WTC11 (cell line): ENCODE data around the gene USH2A. TPM values are rescaled to one million over a fixed set of nuclear protein-coding genes. Genes with fewer than 3 reads are reported as not detected.
A peak's percentile ranks its signal among the peaks of the same experiment; 100 is the strongest.

Source experiments
- ATAC-seq: fragments of 200-7000 bp; cut with Tn5 transposase; 2 replicates; pipeline ENCODE4 v1.10.0; 2021; ENCODE audit warnings: mild to moderate bottlenecking, moderate library complexity
- CTCF ChIA-PET: fragments of 300-600 bp; sonication (Branson Sonifier 250); formaldehyde crosslinking; loops from one replicate; lab custom pipeline; 2021; ENCODE audit warnings: antibody characterized with exemption; lab: Charles Lee
- POLR2A ChIA-PET: fragments of 350-600 bp; sonication (Branson Sonifier 250); formaldehyde crosslinking; loops from one replicate; lab custom pipeline; 2021; ENCODE audit warnings: antibody characterized with exemption; lab: Charles Lee
- DNase-seq: peaks from one replicate; pipeline ENCODE4 v3.0.0; 2021; ENCODE audit warnings: low spot score
- H3K27ac Mint-ChIP-seq: 2 replicates; pipeline ENCODE4 v1.8.0; 2021; ENCODE audit warnings: mixed read lengths
- H3K27me3 Mint-ChIP-seq: 2 replicates; pipeline ENCODE4 v1.8.0; 2021; ENCODE audit warnings: low read depth, mild to moderate bottlenecking, moderate library complexity, mixed read lengths
- H3K36me3 Mint-ChIP-seq: 2 replicates; pipeline ENCODE4 v1.8.0; 2021; ENCODE audit warnings: mixed read lengths
- H3K4me1 Mint-ChIP-seq: 2 replicates; pipeline ENCODE4 v1.8.0; 2022; ENCODE audit warnings: mixed read lengths
- H3K4me3 Mint-ChIP-seq: 2 replicates; pipeline ENCODE4 v1.8.0; 2021; ENCODE audit warnings: mild to moderate bottlenecking, moderate library complexity, mixed read lengths
- H3K9me3 Mint-ChIP-seq: 2 replicates; pipeline ENCODE4 v1.8.0; 2021; ENCODE audit warnings: mixed read lengths
- AR ChIP-seq: fragments of 250-450 bp; sonication (Bioruptor Pico); IDR thresholded peaks from 2 replicates; pipeline ENCODE4 v1.9.0; 2021; ENCODE audit warnings: mild to moderate bottlenecking
- ATF2 ChIP-seq: sonication (generic); formaldehyde crosslinking; IDR thresholded peaks from 2 replicates; pipeline ENCODE4 v1.8.1; 2022; ENCODE audit warnings: low read depth, missing genetic modification reagents, borderline replicate concordance
- CBFB ChIP-seq: sonication (generic); formaldehyde crosslinking; IDR thresholded peaks from 2 replicates; pipeline ENCODE4 v1.8.1; 2022; ENCODE audit warnings: mild to moderate bottlenecking, low read depth, missing genetic modification reagents
- CREM ChIP-seq: sonication (generic); formaldehyde crosslinking; IDR thresholded peaks from 2 replicates; pipeline ENCODE4 v1.8.1; 2022; ENCODE audit warnings: mild to moderate bottlenecking, missing genetic modification reagents, moderate library complexity
- E2F4 ChIP-seq: sonication (generic); formaldehyde crosslinking; IDR thresholded peaks from 2 replicates; pipeline ENCODE4 v1.8.1; 2022; ENCODE audit warnings: low read depth, mild to moderate bottlenecking, moderate library complexity, missing genetic modification reagents, borderline replicate concordance
- ERG ChIP-seq: fragments of 250-450 bp; sonication (Bioruptor Pico); IDR thresholded peaks from 2 replicates; pipeline ENCODE4 v1.8.0; 2021; ENCODE audit warnings: mild to moderate bottlenecking
- ETV6 ChIP-seq: sonication (generic); formaldehyde crosslinking; IDR thresholded peaks from 2 replicates; pipeline ENCODE4 v1.8.1; 2022; ENCODE audit warnings: mild to moderate bottlenecking, missing genetic modification reagents
- FOXK1 ChIP-seq: sonication (generic); formaldehyde crosslinking; IDR thresholded peaks from 2 replicates; pipeline ENCODE4 v1.8.0; 2022; ENCODE audit warnings: mild to moderate bottlenecking, moderate library complexity, missing genetic modification reagents
- GABPB1 ChIP-seq: sonication (generic); formaldehyde crosslinking; IDR thresholded peaks from 2 replicates; pipeline ENCODE4 v1.8.1; 2023; ENCODE audit warnings: mild to moderate bottlenecking, missing genetic modification reagents
- NFATC4 ChIP-seq: fragments of 250-450 bp; sonication (Bioruptor Pico); IDR thresholded peaks from 2 replicates; pipeline ENCODE4 v1.9.0; 2021; ENCODE audit warnings: mild to moderate bottlenecking
- RORB ChIP-seq: fragments of 250-450 bp; sonication (Bioruptor Pico); IDR thresholded peaks from 2 replicates; pipeline ENCODE4 v1.9.0; 2021; ENCODE audit warnings: mild to moderate bottlenecking
- STAT6 ChIP-seq: sonication (generic); formaldehyde crosslinking; conservative IDR thresholded peaks from 2 replicates; pipeline ENCODE4 v1.8.1; 2023; ENCODE audit warnings: mild to moderate bottlenecking, low read depth, missing genetic modification reagents, moderate library complexity
- TEAD1 ChIP-seq: sonication (generic); formaldehyde crosslinking; IDR thresholded peaks from 2 replicates; pipeline ENCODE4 v1.8.0; 2022; ENCODE audit warnings: mild to moderate bottlenecking, missing genetic modification reagents
- USF1 ChIP-seq: sonication (generic); formaldehyde crosslinking; IDR thresholded peaks from 2 replicates; pipeline ENCODE4 v1.8.0; 2022; ENCODE audit warnings: mild to moderate bottlenecking, missing genetic modification reagents
- USF2 ChIP-seq: sonication (generic); formaldehyde crosslinking; IDR thresholded peaks from 2 replicates; pipeline ENCODE4 v1.8.1; 2023; ENCODE audit warnings: mild to moderate bottlenecking, missing genetic modification reagents, moderate library complexity
- ZBTB21 ChIP-seq: sonication (generic); formaldehyde crosslinking; IDR thresholded peaks from 2 replicates; pipeline ENCODE4 v1.8.1; 2023; ENCODE audit warnings: mild to moderate bottlenecking, missing genetic modification reagents, borderline replicate concordance
- ZMAT4 ChIP-seq: fragments of 250-450 bp; sonication (Bioruptor Pico); IDR thresholded peaks from 2 replicates; pipeline ENCODE4 v1.9.0; 2021; ENCODE audit warnings: mild to moderate bottlenecking
- ZNF121 ChIP-seq: sonication (generic); formaldehyde crosslinking; IDR thresholded peaks from 2 replicates; pipeline ENCODE4 v1.8.0; 2023; ENCODE audit warnings: missing genetic modification reagents
- total RNA-seq: library from RNA; stranded (reverse); gene quantifications from 3 replicates; pipeline ENCODE4 v1.2.3, GENCODE V29; 2021

USH2A gene
- total RNA-seq, 1 experiment from 2014 or later = 0.37 TPM

- no peak for DNase-seq
- CTCF ChIA-PET = no interaction called here
- no peaks in the 10 kb centered on the region for H3K27me3 Mint-ChIP-seq
- H3K27ac Mint-ChIP-seq = no peak overlapping the region
- H3K4me1 Mint-ChIP-seq = peaks cover 12% of the 10 kb centered on the region
- no peak overlapping the region for H3K4me3 Mint-ChIP-seq
- no peaks in the 10 kb centered on the region for H3K9me3 Mint-ChIP-seq
- TF ChIP-seq ATF2 (no peak), FOXK1 (CRISPR knock-in tag) (no peak), ETV6 (CRISPR knock-in tag) (no peak), CBFB (no peak), USF2 (CRISPR knock-in tag) (no peak), ZBTB21 (CRISPR knock-in tag) (no peak)
- TF ChIP-seq, all 79 proteins: peak for 0
- 0 out of 2 replicates have a peak, but pooled peaks have one; percentile 24 for ATAC-seq
- no peaks in the 10 kb centered on the region for H3K36me3 Mint-ChIP-seq
- POLR2A ChIA-PET = no interaction called here
Measured at GRCh38 chr1:215957663-215958062, 465.6 kb downstream of the USH2A start.

- ChIA-PET POLR2A (no interaction called here), CTCF (no interaction called here)
- H3K4me1 Mint-ChIP-seq = peaks cover 11% of the 10 kb centered on the region
- H3K36me3 Mint-ChIP-seq = no peaks in the 10 kb centered on the region
- no peak overlapping the region for H3K27ac Mint-ChIP-seq
- TF ChIP-seq AR (CRISPR knock-in tag) (no peak), RORB (CRISPR knock-in tag) (no peak), GABPB1 (CRISPR knock-in tag) (peak; percentile 86)
- ATAC-seq (no peak), DNase-seq (no peak)
- no peaks in the 10 kb centered on the region for H3K27me3 Mint-ChIP-seq
- no peak overlapping the region for H3K4me3 Mint-ChIP-seq
- H3K9me3 Mint-ChIP-seq = no peaks in the 10 kb centered on the region
Measured at GRCh38 chr1:215932558-215932957, 490.7 kb downstream of the USH2A start.

GRCh38 chr1:215926670-215927069 lies 496.6 kb downstream of the USH2A start:
- Mint-ChIP-seq H3K36me3 (no peaks in the 10 kb centered on the region), H3K4me3 (no peak overlapping the region), H3K27me3 (no peaks in the 10 kb centered on the region), H3K9me3 (no peaks in the 10 kb centered on the region), H3K27ac (no peak overlapping the region), H3K4me1 (peaks cover 16% of the 10 kb centered on the region)
- ATAC-seq (no peak), DNase-seq (no peak)
- ChIA-PET POLR2A (no interaction called here), CTCF (no interaction called here)
- no peak for TF ChIP-seq ZNF121 (CRISPR knock-in tag)
- no peak for TF ChIP-seq USF1
- no peak for TF ChIP-seq STAT6
- no peak for TF ChIP-seq TEAD1
- TF ChIP-seq E2F4 (CRISPR knock-in tag) = no peak
- no peak for TF ChIP-seq NFATC4 (CRISPR knock-in tag)
- TF ChIP-seq CREM (CRISPR knock-in tag) = no peak
- no peak for TF ChIP-seq ZMAT4 (CRISPR knock-in tag)
- TF ChIP-seq ERG = no peak
- TF ChIP-seq GABPB1 (CRISPR knock-in tag) = no peak
- no peak for TF ChIP-seq AR (CRISPR knock-in tag)
